KOPT-K1 (cell line): ENCODE data around the gene LRRC8C.
"Not testable (repeated sequence)": the region's sequence is repeated elsewhere in the genome, so short reads cannot be mapped to it uniquely, and the experiment has no call there.

Experiments used
- H3K27ac ChIP-seq: fragments of 200-600 bp; sonication (generic); 2 replicates; pipeline ENCODE4 v1.5.1; 2016; ENCODE audit warnings: antibody characterized with exemption, mild to moderate bottlenecking, low read depth, low read length; ENCODE audit not compliant: poor library complexity, severe bottlenecking
- H3K36me3 ChIP-seq: fragments of 200-600 bp; sonication (generic); 2 replicates; pipeline ENCODE4 v1.5.1; 2017; ENCODE audit warnings: antibody characterized with exemption, mild to moderate bottlenecking, low read length, moderate library complexity; ENCODE audit not compliant: insufficient read depth
- H3K9me3 ChIP-seq: fragments of 200-600 bp; sonication (generic); 2 replicates; pipeline ENCODE4 v1.5.1; 2017; ENCODE audit warnings: antibody characterized with exemption, low read length, mild to moderate bottlenecking; ENCODE audit not compliant: insufficient read depth, poor library complexity, severe bottlenecking

Gene LRRC8C

DNA sequence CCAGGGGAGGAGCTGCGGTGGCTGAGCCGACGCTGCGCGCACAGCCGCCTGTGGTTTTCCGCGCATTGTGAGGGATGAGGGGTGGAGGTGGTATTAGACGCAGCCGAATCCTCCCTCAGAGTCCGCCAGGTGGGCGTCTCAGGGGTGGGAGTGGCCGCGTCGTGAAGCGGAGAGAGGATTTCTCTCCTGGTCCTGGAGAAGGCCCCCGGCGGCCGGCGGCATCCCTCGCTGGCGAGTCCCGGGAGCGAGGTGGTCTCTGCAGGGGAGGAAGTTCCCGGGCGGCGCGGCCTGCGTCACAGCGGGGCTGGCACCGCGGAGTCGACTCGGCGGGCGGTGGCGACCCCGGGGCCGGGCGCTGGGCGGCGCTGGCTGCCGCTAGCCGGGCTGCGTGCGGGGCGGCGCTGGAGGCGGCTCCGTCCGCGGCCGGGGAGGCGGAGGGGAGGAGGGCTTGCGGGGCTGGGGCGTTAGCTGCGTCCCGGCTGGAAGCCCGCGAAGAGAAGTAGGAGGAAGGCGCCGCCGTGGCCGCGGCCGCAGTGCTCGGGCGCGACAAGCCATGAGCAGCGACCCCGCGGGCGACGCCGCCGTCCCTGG, at the start of gene LRRC8C:
Gene LRRC8C (plus strand): TSS at position 464 of the 591 bp plus-strand sequence. CDS start 53,354 bp downstream, outside the sequence.
- H3K27ac ChIP-seq, result peak within 1 kb of the TSS; percentile 73
- no peaks in the 10 kb centered on the region for H3K9me3 ChIP-seq
- no peaks in the 10 kb centered on the region for H3K36me3 ChIP-seq

DNA sequence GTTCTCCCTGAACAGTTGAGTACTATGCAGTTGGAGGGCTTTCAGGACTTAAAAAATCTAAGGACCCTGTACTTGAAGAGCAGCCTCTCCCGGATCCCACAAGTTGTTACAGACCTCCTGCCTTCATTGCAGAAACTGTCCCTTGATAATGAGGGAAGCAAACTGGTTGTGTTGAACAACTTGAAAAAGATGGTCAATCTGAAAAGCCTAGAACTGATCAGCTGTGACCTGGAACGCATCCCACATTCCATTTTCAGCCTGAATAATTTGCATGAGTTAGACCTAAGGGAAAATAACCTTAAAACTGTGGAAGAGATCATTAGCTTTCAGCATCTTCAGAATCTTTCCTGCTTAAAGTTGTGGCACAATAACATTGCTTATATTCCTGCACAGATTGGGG, 48.7 kb upstream of the LRRC8C start:
- Histone ChIP-seq H3K36me3 (peaks cover 5% of the 10 kb centered on the region; the same call in 1 of the 2 replicates), H3K27ac (no peak overlapping the region), H3K9me3 (no peaks in the 10 kb centered on the region)

DNA sequence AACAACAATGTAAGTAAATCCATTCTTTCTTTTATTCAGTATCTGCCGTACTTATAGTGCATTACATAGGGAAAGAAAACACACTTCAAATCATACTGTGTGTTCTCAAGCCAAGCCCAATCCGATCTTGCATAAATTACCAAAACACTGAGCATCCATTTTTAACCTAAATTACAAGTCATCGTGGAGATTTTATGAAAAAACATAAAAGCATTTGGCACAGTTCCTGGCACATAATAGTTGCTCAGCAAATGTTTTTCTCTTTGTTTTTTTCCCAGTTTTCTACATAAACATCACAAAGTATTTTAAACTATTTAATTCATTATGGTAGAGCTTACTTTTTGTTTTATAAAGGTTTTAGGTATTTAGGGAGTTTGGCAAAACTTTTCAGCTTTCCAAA, 48.1 kb upstream of the LRRC8C start:
- peaks cover 5% of the 10 kb centered on the region; the same call in 1 of the 2 replicates for H3K36me3 ChIP-seq
- no peaks in the 10 kb centered on the region for H3K9me3 ChIP-seq
- H3K27ac ChIP-seq, result no peak overlapping the region

DNA sequence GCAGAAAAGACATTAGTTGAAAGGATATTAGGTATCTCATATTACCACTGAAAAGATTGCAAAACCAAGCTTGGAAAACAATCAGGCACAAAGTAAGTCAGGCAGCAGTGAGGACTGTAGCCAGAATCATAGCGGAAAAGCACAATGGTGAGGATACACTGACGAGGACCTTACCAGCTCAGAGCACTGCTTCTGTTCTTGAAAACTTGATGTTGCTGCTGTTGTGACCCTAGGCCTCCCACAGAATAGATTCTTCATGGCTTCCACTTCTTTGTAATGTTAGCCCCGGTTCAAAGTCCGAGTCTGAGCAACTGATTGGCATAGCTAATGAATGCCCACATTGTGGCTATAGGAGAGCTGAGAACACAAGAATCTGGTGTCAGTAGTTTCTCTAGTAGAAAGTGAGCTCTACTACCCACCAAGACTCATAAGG, 45.2 kb upstream of the LRRC8C start:
- Histone ChIP-seq H3K9me3 (no peaks in the 10 kb centered on the region), H3K27ac (no peak overlapping the region)

GRCh38 chr1:89588480-89588879, 44.4 kb upstream of the LRRC8C start:
- Histone ChIP-seq H3K27ac (no peak overlapping the region), H3K36me3 (peaks cover 5% of the 10 kb centered on the region; the same call in 1 of the 2 replicates), H3K9me3 (no peaks in the 10 kb centered on the region)

More for the DNA sequence above, 45.2 kb upstream of the LRRC8C start:
- peaks cover 5% of the 10 kb centered on the region; the same call in 1 of the 2 replicates for H3K36me3 ChIP-seq

- Histone ChIP-seq H3K27ac (no peak overlapping the region), H3K36me3 (no peaks in the 10 kb centered on the region; the same call in 1 of the 2 replicates), H3K9me3 (no peaks in the 10 kb centered on the region)
These were observed 43.4 kb upstream of the LRRC8C start for GRCh38 chr1:89589515-89589914.

DNA sequence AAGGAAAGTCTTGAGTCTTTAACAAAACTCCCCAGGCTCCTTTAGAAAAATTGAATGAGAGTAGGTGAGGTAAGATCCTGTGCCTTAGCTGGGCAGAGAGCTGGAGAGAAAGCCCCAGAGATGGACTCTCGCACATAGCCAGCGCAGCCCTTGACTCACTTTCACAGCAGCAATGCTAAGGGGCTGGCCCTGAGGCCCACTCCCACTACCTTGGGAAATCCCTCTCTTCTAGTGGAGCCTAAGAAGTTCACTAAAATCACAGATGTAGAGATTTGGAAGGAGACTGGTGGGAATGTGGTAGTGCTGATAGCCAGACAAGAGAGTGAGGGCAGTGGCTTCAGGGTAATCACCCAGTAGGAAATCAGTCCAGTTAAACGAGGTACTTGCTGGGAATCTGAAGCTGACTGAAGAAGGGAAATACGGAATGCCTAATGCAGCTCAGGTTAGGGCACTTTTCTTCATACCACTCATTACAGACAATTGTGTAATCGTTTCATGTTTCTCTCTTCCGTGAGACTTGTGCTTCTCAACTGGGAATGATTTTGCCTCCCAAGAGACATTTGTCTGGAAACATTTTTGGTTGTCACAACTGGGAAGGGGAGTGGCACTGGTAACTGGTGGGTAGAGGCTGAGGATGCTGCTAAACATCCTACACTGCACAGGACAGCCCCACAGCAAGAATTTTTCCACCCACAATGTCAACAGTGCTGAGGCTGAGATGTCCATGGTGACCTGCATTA, 42.4 kb upstream of the LRRC8C start:
- no peaks in the 10 kb centered on the region for H3K36me3 ChIP-seq
- H3K9me3 ChIP-seq, result no peaks in the 10 kb centered on the region
- H3K27ac ChIP-seq, result no peak overlapping the region

GRCh38 chr1:89592861-89593302, 40.0 kb upstream of the LRRC8C start:
- not testable (repeated sequence) for H3K27ac ChIP-seq, H3K36me3 ChIP-seq, H3K9me3 ChIP-seq

DNA sequence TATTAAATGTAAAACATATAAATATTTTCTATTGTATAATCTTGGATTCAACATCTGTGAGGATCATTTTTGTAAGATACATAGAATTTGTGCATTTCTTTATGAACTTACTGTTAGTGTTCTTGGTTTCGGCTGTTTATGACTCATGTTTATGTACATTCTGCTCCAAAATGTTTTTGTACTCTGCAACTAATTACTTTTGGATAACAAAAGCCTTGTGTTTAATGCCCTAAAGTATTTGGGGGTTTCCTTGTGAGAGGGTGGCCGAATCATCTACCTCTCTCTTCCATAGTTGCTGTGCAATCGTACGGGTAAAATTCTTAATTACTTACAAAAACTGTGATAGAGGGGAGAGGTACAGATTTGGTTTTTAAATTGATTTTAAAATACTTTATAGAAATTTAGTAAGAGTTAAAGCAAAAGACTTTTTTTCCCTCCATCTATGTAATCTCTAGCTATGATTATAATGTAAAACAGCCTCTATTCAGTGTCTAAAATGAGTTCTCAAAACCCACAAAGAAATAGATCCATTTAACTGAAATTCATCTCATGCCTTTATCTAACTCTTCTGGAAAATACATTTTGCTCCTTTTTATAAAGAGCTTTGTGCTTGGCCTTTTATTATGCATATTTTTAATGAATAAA, 38.7 kb upstream of the LRRC8C start:
- no peaks in the 10 kb centered on the region for H3K36me3 ChIP-seq
- no peak overlapping the region for H3K27ac ChIP-seq
- no peaks in the 10 kb centered on the region for H3K9me3 ChIP-seq

DNA sequence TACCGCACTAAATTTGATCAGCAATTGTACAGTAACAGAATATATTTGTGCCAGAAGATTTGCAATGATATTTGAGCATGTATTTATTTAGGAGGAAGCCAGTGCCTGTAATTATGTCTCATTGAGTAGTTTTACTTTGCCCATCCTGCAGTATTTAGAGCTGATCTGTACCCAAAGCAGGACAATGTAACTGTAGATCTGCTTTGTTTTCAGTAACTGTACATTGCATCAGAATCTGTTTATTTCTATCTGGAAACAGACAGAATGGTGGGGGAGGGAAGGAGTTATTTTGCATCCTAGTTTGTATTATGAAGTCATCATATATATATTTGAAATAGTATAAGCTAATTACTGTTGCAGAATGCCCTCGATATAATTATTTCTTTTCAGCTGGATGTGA, 36.2 kb upstream of the LRRC8C start:
- no peaks in the 10 kb centered on the region for H3K9me3 ChIP-seq
- no peaks in the 10 kb centered on the region for H3K36me3 ChIP-seq
- H3K27ac ChIP-seq, result no peak overlapping the region

GRCh38 chr1:89598450-89599331, 34.2 kb upstream of the LRRC8C start:
- Histone ChIP-seq H3K27ac (no peak overlapping the region), H3K9me3 (no peaks in the 10 kb centered on the region), H3K36me3 (no peaks in the 10 kb centered on the region)

GRCh38 chr1:89599332-89599630, 33.6 kb upstream of the LRRC8C start:
- H3K36me3 ChIP-seq, result no peaks in the 10 kb centered on the region
- no peak overlapping the region for H3K27ac ChIP-seq

GRCh38 chr1:89600451-89601224, 32.3 kb upstream of the LRRC8C start:
- Histone ChIP-seq H3K27ac (no peak overlapping the region), H3K9me3 (no peaks in the 10 kb centered on the region)

More at GRCh38 chr1:89599332-89599630, 33.6 kb upstream of the LRRC8C start:
- no peaks in the 10 kb centered on the region for H3K9me3 ChIP-seq

GRCh38 chr1:89602871-89603404, 30.0 kb upstream of the LRRC8C start:
- H3K9me3 ChIP-seq, result no peaks in the 10 kb centered on the region
- no peak overlapping the region for H3K27ac ChIP-seq
- no peaks in the 10 kb centered on the region for H3K36me3 ChIP-seq

More at GRCh38 chr1:89600451-89601224, 32.3 kb upstream of the LRRC8C start:
- H3K36me3 ChIP-seq, result no peaks in the 10 kb centered on the region
